ENCODE results near the gene BRCA2.

DNA sequence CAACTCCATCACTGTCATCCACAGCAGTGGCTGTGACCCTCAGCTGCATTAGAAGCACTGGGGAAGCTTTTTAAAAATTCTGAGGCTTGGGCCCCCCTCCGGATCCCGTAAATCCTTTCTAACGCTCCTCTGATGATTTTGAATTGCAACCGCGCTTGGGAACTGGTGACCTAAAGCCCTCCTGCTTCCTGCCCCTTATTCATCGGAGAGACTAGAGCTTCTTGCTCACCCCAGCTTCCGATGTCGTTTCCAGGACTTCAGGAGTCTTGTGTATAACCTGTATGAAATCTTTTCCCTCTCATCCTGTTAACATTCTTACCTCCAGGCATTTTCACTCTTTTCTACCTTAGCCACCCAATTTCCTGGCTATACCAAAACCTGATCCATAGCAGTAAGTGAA is 14.9 kb upstream of the BRCA2 start:
- TF ChIP-seq, protein P1, sequence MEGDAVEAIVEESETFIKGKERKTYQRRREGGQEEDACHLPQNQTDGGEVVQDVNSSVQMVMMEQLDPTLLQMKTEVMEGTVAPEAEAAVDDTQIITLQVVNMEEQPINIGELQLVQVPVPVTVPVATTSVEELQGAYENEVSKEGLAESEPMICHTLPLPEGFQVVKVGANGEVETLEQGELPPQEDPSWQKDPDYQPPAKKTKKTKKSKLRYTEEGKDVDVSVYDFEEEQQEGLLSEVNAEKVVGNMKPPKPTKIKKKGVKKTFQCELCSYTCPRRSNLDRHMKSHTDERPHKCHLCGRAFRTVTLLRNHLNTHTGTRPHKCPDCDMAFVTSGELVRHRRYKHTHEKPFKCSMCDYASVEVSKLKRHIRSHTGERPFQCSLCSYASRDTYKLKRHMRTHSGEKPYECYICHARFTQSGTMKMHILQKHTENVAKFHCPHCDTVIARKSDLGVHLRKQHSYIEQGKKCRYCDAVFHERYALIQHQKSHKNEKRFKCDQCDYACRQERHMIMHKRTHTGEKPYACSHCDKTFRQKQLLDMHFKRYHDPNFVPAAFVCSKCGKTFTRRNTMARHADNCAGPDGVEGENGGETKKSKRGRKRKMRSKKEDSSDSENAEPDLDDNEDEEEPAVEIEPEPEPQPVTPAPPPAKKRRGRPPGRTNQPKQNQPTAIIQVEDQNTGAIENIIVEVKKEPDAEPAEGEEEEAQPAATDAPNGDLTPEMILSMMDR (IDR thresholded peaks at IDR 0.05) = no peak
- no peak for TF ChIP-seq POLR2A (IDR thresholded peaks at IDR 0.05)

Data from right lobe of liver (tissue), 4 donors.